ENCODE measurements around the gene PLCB1.
"Not testable (repeated sequence)": the region's sequence is repeated elsewhere in the genome, so short reads cannot be mapped to it uniquely, and the experiment has no call there.

Gene PLCB1

GRCh38 chr20:8334641-8335040 is 202.6 kb downstream of the PLCB1 start:
- 63 to 100% methylated on average over 1 to 2 of the region's 2 CpGs for WGBS, 2 experiments (ENCODE audit: insufficient coverage in 2 of 2)
- Histone ChIP-seq H3K36me3 (ENCODE audit: control insufficient read depth, insufficient read depth, low read length) (no peaks in the 10 kb centered on the region), H3K4me1 (ENCODE audit: control insufficient read depth, insufficient read depth, low read length, poor library complexity, severe bottlenecking) (no peaks in the 10 kb centered on the region), H3K9me3 (ENCODE audit: control insufficient read depth, low read length) (no peaks in the 10 kb centered on the region), H3K4me3 (ENCODE audit: extremely low read depth, insufficient read depth, low read length, poor library complexity, severe bottlenecking) (no peak overlapping the region), H3K27ac (ENCODE audit: low read depth, low read length, severe bottlenecking) (no peak overlapping the region)

- Histone ChIP-seq H3K36me3 (ENCODE audit: control insufficient read depth, insufficient read depth, low read length) (no peaks in the 10 kb centered on the region), H3K27ac (ENCODE audit: low read depth, low read length, severe bottlenecking) (no peak overlapping the region), H3K9me3 (ENCODE audit: control insufficient read depth, low read length) (no peaks in the 10 kb centered on the region), H3K4me1 (ENCODE audit: control insufficient read depth, insufficient read depth, low read length, poor library complexity, severe bottlenecking) (no peaks in the 10 kb centered on the region), H3K4me3 (ENCODE audit: extremely low read depth, insufficient read depth, low read length, poor library complexity, severe bottlenecking) (no peak overlapping the region)
- 60 to 100% methylated on average over 1 of the region's 1 CpG for WGBS, 2 experiments (ENCODE audit: insufficient coverage in 2 of 2)
Measured at GRCh38 chr20:8335059-8335458, 203.0 kb downstream of the PLCB1 start.

GRCh38 chr20:8335495-8336195 is 203.6 kb downstream of the PLCB1 start:
- Histone ChIP-seq H3K9me3 (ENCODE audit: control insufficient read depth, low read length) (no peaks in the 10 kb centered on the region), H3K4me1 (ENCODE audit: control insufficient read depth, insufficient read depth, low read length, poor library complexity, severe bottlenecking) (no peaks in the 10 kb centered on the region), H3K4me3 (ENCODE audit: extremely low read depth, insufficient read depth, low read length, poor library complexity, severe bottlenecking) (no peak overlapping the region), H3K36me3 (ENCODE audit: control insufficient read depth, insufficient read depth, low read length) (no peaks in the 10 kb centered on the region), H3K27ac (ENCODE audit: low read depth, low read length, severe bottlenecking) (no peak overlapping the region)
- WGBS, 2 experiments (ENCODE audit: insufficient coverage in 2 of 2), result 86% methylated on average over 5 of the region's 7 CpGs

- WGBS, 2 experiments (ENCODE audit: insufficient coverage in 2 of 2), result 82 to 86% methylated on average over 2 of the region's 3 CpGs
- no peak overlapping the region for H3K4me3 ChIP-seq (ENCODE audit: extremely low read depth, insufficient read depth, low read length, poor library complexity, severe bottlenecking)
- no peak overlapping the region for H3K27ac ChIP-seq (ENCODE audit: low read depth, low read length, severe bottlenecking)
- H3K9me3 ChIP-seq (ENCODE audit: control insufficient read depth, low read length), result no peaks in the 10 kb centered on the region
- no peaks in the 10 kb centered on the region for H3K4me1 ChIP-seq (ENCODE audit: control insufficient read depth, insufficient read depth, low read length, poor library complexity, severe bottlenecking)
- H3K36me3 ChIP-seq (ENCODE audit: control insufficient read depth, insufficient read depth, low read length), result no peaks in the 10 kb centered on the region
Measured at GRCh38 chr20:8339349-8339748, 207.3 kb downstream of the PLCB1 start.

GRCh38 chr20:8342391-8342790 is 210.3 kb downstream of the PLCB1 start:
- Histone ChIP-seq H3K4me1 (ENCODE audit: control insufficient read depth, insufficient read depth, low read length, poor library complexity, severe bottlenecking) (no peaks in the 10 kb centered on the region), H3K36me3 (ENCODE audit: control insufficient read depth, insufficient read depth, low read length) (no peaks in the 10 kb centered on the region), H3K4me3 (ENCODE audit: extremely low read depth, insufficient read depth, low read length, poor library complexity, severe bottlenecking) (no peak overlapping the region), H3K9me3 (ENCODE audit: control insufficient read depth, low read length) (no peaks in the 10 kb centered on the region), H3K27ac (ENCODE audit: low read depth, low read length, severe bottlenecking) (no peak overlapping the region)
- 91 to 95% methylated on average over 3 of the region's 3 CpGs for WGBS, 2 experiments (ENCODE audit: insufficient coverage in 2 of 2)

- no peaks in the 10 kb centered on the region for H3K4me1 ChIP-seq (ENCODE audit: control insufficient read depth, insufficient read depth, low read length, poor library complexity, severe bottlenecking)
- no peak overlapping the region for H3K27ac ChIP-seq (ENCODE audit: low read depth, low read length, severe bottlenecking)
- H3K36me3 ChIP-seq (ENCODE audit: control insufficient read depth, insufficient read depth, low read length), result no peaks in the 10 kb centered on the region
- WGBS, 2 experiments (ENCODE audit: insufficient coverage in 2 of 2), result 100% methylated on average over 1 of the region's 3 CpGs; no CpG with 5 or more reads in 1 of the 2 experiments
- H3K4me3 ChIP-seq (ENCODE audit: extremely low read depth, insufficient read depth, low read length, poor library complexity, severe bottlenecking), result no peak overlapping the region
- no peaks in the 10 kb centered on the region for H3K9me3 ChIP-seq (ENCODE audit: control insufficient read depth, low read length)
Measured at GRCh38 chr20:8344106-8344505, 212.0 kb downstream of the PLCB1 start.

GRCh38 chr20:8344631-8345030 is 212.6 kb downstream of the PLCB1 start:
- H3K4me1 ChIP-seq (ENCODE audit: control insufficient read depth, insufficient read depth, low read length, poor library complexity, severe bottlenecking), result no peaks in the 10 kb centered on the region
- WGBS, 2 experiments (ENCODE audit: insufficient coverage in 2 of 2), result 92% methylated on average over 3 of the region's 5 CpGs
- H3K9me3 ChIP-seq (ENCODE audit: control insufficient read depth, low read length), result no peaks in the 10 kb centered on the region
- H3K4me3 ChIP-seq (ENCODE audit: extremely low read depth, insufficient read depth, low read length, poor library complexity, severe bottlenecking), result no peak overlapping the region
- no peak overlapping the region for H3K27ac ChIP-seq (ENCODE audit: low read depth, low read length, severe bottlenecking)
- H3K36me3 ChIP-seq (ENCODE audit: control insufficient read depth, insufficient read depth, low read length), result no peaks in the 10 kb centered on the region

- WGBS, 2 experiments (ENCODE audit: insufficient coverage in 2 of 2), result 80% methylated on average over 1 of the region's 1 CpG; no CpG with 5 or more reads in 1 of the 2 experiments
- no peaks in the 10 kb centered on the region for H3K9me3 ChIP-seq (ENCODE audit: control insufficient read depth, low read length)
- H3K4me3 ChIP-seq (ENCODE audit: extremely low read depth, insufficient read depth, low read length, poor library complexity, severe bottlenecking), result no peak overlapping the region
- no peaks in the 10 kb centered on the region for H3K4me1 ChIP-seq (ENCODE audit: control insufficient read depth, insufficient read depth, low read length, poor library complexity, severe bottlenecking)
- no peak overlapping the region for H3K27ac ChIP-seq (ENCODE audit: low read depth, low read length, severe bottlenecking)
- H3K36me3 ChIP-seq (ENCODE audit: control insufficient read depth, insufficient read depth, low read length), result no peaks in the 10 kb centered on the region
Measured at GRCh38 chr20:8346700-8347270, 214.7 kb downstream of the PLCB1 start.

- not testable (repeated sequence) for H3K9me3 ChIP-seq (ENCODE audit: control insufficient read depth, low read length); H3K36me3 ChIP-seq (ENCODE audit: control insufficient read depth, insufficient read depth, low read length); H3K4me3 ChIP-seq (ENCODE audit: extremely low read depth, insufficient read depth, low read length, poor library complexity, severe bottlenecking); H3K27ac ChIP-seq (ENCODE audit: low read depth, low read length, severe bottlenecking); H3K4me1 ChIP-seq (ENCODE audit: control insufficient read depth, insufficient read depth, low read length, poor library complexity, severe bottlenecking)
- no CpG with 5 or more reads among the region's 2 CpGs for WGBS, 2 experiments (ENCODE audit: insufficient coverage in 2 of 2)
Measured at GRCh38 chr20:8350225-8350624, 218.2 kb downstream of the PLCB1 start.

GRCh38 chr20:8352486-8352885 is 220.4 kb downstream of the PLCB1 start:
- H3K36me3 ChIP-seq (ENCODE audit: control insufficient read depth, insufficient read depth, low read length), result no peaks in the 10 kb centered on the region
- WGBS, 2 experiments (ENCODE audit: insufficient coverage in 2 of 2), result 100% methylated on average over 1 of the region's 1 CpG; no CpG with 5 or more reads in 1 of the 2 experiments
- H3K4me3 ChIP-seq (ENCODE audit: extremely low read depth, insufficient read depth, low read length, poor library complexity, severe bottlenecking), result no peak overlapping the region
- H3K9me3 ChIP-seq (ENCODE audit: control insufficient read depth, low read length), result no peaks in the 10 kb centered on the region
- no peak overlapping the region for H3K27ac ChIP-seq (ENCODE audit: low read depth, low read length, severe bottlenecking)
- no peaks in the 10 kb centered on the region for H3K4me1 ChIP-seq (ENCODE audit: control insufficient read depth, insufficient read depth, low read length, poor library complexity, severe bottlenecking)

- H3K4me1 ChIP-seq (ENCODE audit: control insufficient read depth, insufficient read depth, low read length, poor library complexity, severe bottlenecking), result no peaks in the 10 kb centered on the region
- H3K9me3 ChIP-seq (ENCODE audit: control insufficient read depth, low read length), result no peaks in the 10 kb centered on the region
- H3K27ac ChIP-seq (ENCODE audit: low read depth, low read length, severe bottlenecking), result no peak overlapping the region
- WGBS, 2 experiments (ENCODE audit: insufficient coverage in 2 of 2), result no CpG with 5 or more reads among the region's 2 CpGs
- no peaks in the 10 kb centered on the region for H3K36me3 ChIP-seq (ENCODE audit: control insufficient read depth, insufficient read depth, low read length)
- H3K4me3 ChIP-seq (ENCODE audit: extremely low read depth, insufficient read depth, low read length, poor library complexity, severe bottlenecking), result no peak overlapping the region
Measured at GRCh38 chr20:8353512-8353911, 221.4 kb downstream of the PLCB1 start.
